B cell (primary cell): Measurements from ENCODE around the gene ZNF831. TPM values are rescaled to one million over a fixed set of nuclear protein-coding genes. Genes with fewer than 3 reads are reported as not detected.

Source experiments
- ATAC-seq: fragments of 200-7000 bp; cut with Tn5 transposase; one replicate; pipeline ENCODE4 v1.10.0; 2021; ENCODE audit warnings: low read depth, mild to moderate bottlenecking, moderate number of reproducible peaks, moderate library complexity
- CTCF ChIA-PET: fragments of 350-600 bp; sonication (Branson Sonifier 250); formaldehyde crosslinking; loops from one replicate; lab custom pipeline; 2021; ENCODE audit warnings: antibody characterized with exemption, inconsistent platforms; lab: Charles Lee
- POLR2A ChIA-PET: fragments of 350-600 bp; sonication (Branson Sonifier 250); formaldehyde crosslinking; loops from one replicate; lab custom pipeline; 2021; ENCODE audit warnings: antibody characterized with exemption; lab: Charles Lee
- DNase-seq: peaks from one replicate; pipeline ENCODE4 v3.0.0; 2013
- H2AFZ ChIP-seq: 2 replicates; pipeline ENCODE4 v1.6.1; 2012; ENCODE audit warnings: mild to moderate bottlenecking, low read depth, low read length; ENCODE audit not compliant: insufficient read depth, poor library complexity, severe bottlenecking
- H3K27ac ChIP-seq, 2 donors: 1 replicate in 1 of 2; 2 replicates in 1 of 2; pipeline ENCODE4 v1.5.1; 2012 to 2013; ENCODE audit warnings: low read length in 2 of 2, mild to moderate bottlenecking in 2 of 2, moderate library complexity in 1 of 2
- H3K27me3 ChIP-seq, 4 experiments: fragments of 200-600 bp in 1 of 4; sonication (generic) in 1 of 4; replicated peaks in 1 of 4; 1 replicate in 2 of 4; 2 replicates in 2 of 4; pipeline versions ENCODE4 v1.6.1 to v1.7.0; 2013 to 2016; ENCODE audit warnings: low read length in 3 of 4, mild to moderate bottlenecking in 2 of 4, mixed read lengths in 1 of 4, moderate library complexity in 1 of 4; ENCODE audit not compliant: insufficient read depth in 4 of 4, control insufficient read depth in 3 of 4; ENCODE audit errors: control extremely low read depth in 1 of 4
- H3K36me3 ChIP-seq, 2 experiments: replicated peaks in 1 of 2; 1 replicate in 1 of 2; 2 replicates in 1 of 2; pipeline versions ENCODE4 v1.6.1 to v1.7.1; 2013; ENCODE audit warnings: low read length in 1 of 2; ENCODE audit not compliant: insufficient read depth in 2 of 2, control insufficient read depth in 1 of 2; ENCODE audit errors: control extremely low read depth in 1 of 2, extremely low read depth in 1 of 2
- H3K4me1 ChIP-seq, 2 donors: fragments of 200-600 bp in 1 of 2; sonication (generic) in 1 of 2; 1 replicate in 1 of 2; 2 replicates in 1 of 2; pipeline versions ENCODE4 v1.5.1 to v1.6.1; 2013 to 2017; ENCODE audit warnings: low read length in 2 of 2; ENCODE audit not compliant: control insufficient read depth in 2 of 2, insufficient read depth in 2 of 2
- H3K4me2 ChIP-seq: replicated peaks from 2 replicates; pipeline ENCODE3; 2012; ENCODE audit warnings: mild to moderate bottlenecking, low read depth, low read length; ENCODE audit not compliant: poor library complexity, severe bottlenecking
- H3K4me3 ChIP-seq, 5 experiments: fragments of 200-600 bp in 1 of 5; sonication (generic) in 1 of 5; 1 replicate in 3 of 5; 2 replicates in 2 of 5; pipeline versions ENCODE4 v1.5.1 to v1.7.0; 2011 to 2016; ENCODE audit warnings: low read length in 4 of 5, mild to moderate bottlenecking in 4 of 5, low read depth in 2 of 5, control low read depth in 1 of 5, moderate library complexity in 1 of 5; ENCODE audit not compliant: insufficient read depth in 1 of 5; ENCODE audit errors: control extremely low read depth in 1 of 5, extremely low read depth in 1 of 5
- H3K79me2 ChIP-seq: fragments of 200-600 bp; sonication (generic); one replicate; pipeline ENCODE4 v1.6.0; 2016; ENCODE audit warnings: low read length; ENCODE audit not compliant: control insufficient read depth, insufficient read depth
- H3K9ac ChIP-seq: fragments of 200-600 bp; sonication (generic); 2 replicates; pipeline ENCODE4 v1.6.1; 2017; ENCODE audit warnings: mild to moderate bottlenecking, low read length, moderate library complexity
- H3K9me3 ChIP-seq, 3 donors: one replicate each; pipeline versions ENCODE4 v1.6.1 to v1.7.1; 2013; ENCODE audit warnings: low read length in 2 of 3; ENCODE audit not compliant: control insufficient read depth in 2 of 3, insufficient read depth in 1 of 3; ENCODE audit errors: control extremely low read depth in 1 of 3
- H4K20me1 ChIP-seq: 2 replicates; pipeline ENCODE4 v1.6.0; 2012; ENCODE audit warnings: mild to moderate bottlenecking, low read length; ENCODE audit not compliant: insufficient read depth, control insufficient read depth, poor library complexity, severe bottlenecking
- H3K27ac Mint-ChIP-seq: one replicate; pipeline ENCODE4 v1.8.0; 2021; ENCODE audit warnings: mixed read lengths
- H3K27me3 Mint-ChIP-seq: one replicate; pipeline ENCODE4 v1.8.0; 2021; ENCODE audit warnings: mixed read lengths
- H3K4me1 Mint-ChIP-seq: one replicate; pipeline ENCODE4 v1.8.0; 2021; ENCODE audit warnings: mixed read lengths
- H3K4me3 Mint-ChIP-seq: one replicate; pipeline ENCODE4 v1.8.0; 2021; ENCODE audit warnings: mixed read lengths
- H3K9me3 Mint-ChIP-seq: one replicate; pipeline ENCODE4 v1.8.0; 2022; ENCODE audit warnings: mixed read lengths; ENCODE audit not compliant: insufficient read depth
- CTCF ChIP-seq: fragments of 200-600 bp; IDR thresholded peaks from one replicate; pipeline ENCODE4 v1.8.0; 2022; ENCODE audit warnings: antibody characterized with exemption, mild to moderate bottlenecking
- EZH2 ChIP-seq: IDR thresholded peaks from 2 replicates; pipeline ENCODE4 v1.6.1; 2012; ENCODE audit warnings: borderline replicate concordance, low read depth, mild to moderate bottlenecking, moderate library complexity, low read length; ENCODE audit not compliant: insufficient read depth, poor library complexity, severe bottlenecking
- WGBS: methylation state at CpG from one replicate; pipeline ENCODE4 v1.1.5; 2013; ENCODE audit warnings: missing lambda C conversion rate; ENCODE audit not compliant: insufficient coverage; 5-methylcytosine and 5-hydroxymethylcytosine counted together
- intact Hi-C: fragments of 100-400 bp; cut with micrococcal nuclease; formaldehyde crosslinking; loops from one replicate; pipeline ENCODE4 v1.10.0; 2022
- polyA plus RNA-seq: library from polyadenylated mRNA; depleted of rRNA; stranded (reverse); fragments of >200 nt; gene quantifications from 2 replicates; pipeline ENCODE4 v1.2.3, GENCODE V29; 2012
- total RNA-seq, 2 donors: library from RNA; stranded (reverse); fragments of 120-200 nt in 1 of 2; gene quantifications; 1 replicate in 1 of 2; 2 replicates in 1 of 2; pipeline versions ENCODE4 v1.2.3 to v1.2.4, GENCODE V29; 2013 to 2022

ZNF831 gene
- total and polyA plus RNA-seq, 2 donors (not counting 1 experiment from before 2014, with no cell fraction given) = 1.7 to 14.1 TPM

GRCh38 chr20:59136027-59136426, 27.6 kb upstream of the ZNF831 start:
- Histone ChIP-seq H3K79me2 (peaks cover 63% of the 10 kb centered on the region), H3K4me1 (peaks cover 30 to 39% of the 10 kb centered on the region in 2 donors), H3K4me2 (no peak overlapping the region), H3K4me3 (no peak overlapping the region), H2AFZ (no peak overlapping the region), H3K9me3 (no peaks in the 10 kb centered on the region), H3K27ac (no peak overlapping the region), H3K36me3 (peaks cover 0 to 3% of the 10 kb centered on the region in 2 experiments), H4K20me1 (no peaks in the 10 kb centered on the region), H3K9ac (no peak overlapping the region), H3K27me3 (no peaks in the 10 kb centered on the region)
- Mint-ChIP-seq H3K27ac (no peak overlapping the region), H3K4me1 (peaks cover 63% of the 10 kb centered on the region), H3K4me3 (peak overlapping the region; percentile 1), H3K9me3 (no peaks in the 10 kb centered on the region), H3K27me3 (no peaks in the 10 kb centered on the region)
- 40% methylated on average over 2 of the region's 3 CpGs for WGBS
- DNase-seq = peak; percentile 29
- TF ChIP-seq CTCF (no peak), EZH2 (no peak)
- ChIA-PET POLR2A (no interaction called here), CTCF (interaction anchor here (0.9 to 1.9 kb wide), 2 partner anchors 13 to 48 kb away, joined by 3 to 6 read pairs; no protein-coding TSS in a partner anchor)
- intact Hi-C loops = no loop called here
- ATAC-seq = peak; percentile 24

GRCh38 chr20:59137532-59137931, 26.1 kb upstream of the ZNF831 start:
- H3K27ac Mint-ChIP-seq = no peak overlapping the region
- DNase-seq (no peak), ATAC-seq (no peak)
- no peak overlapping the region for H3K4me3 Mint-ChIP-seq
- H3K4me2 ChIP-seq = no peak overlapping the region
- H2AFZ ChIP-seq = no peak overlapping the region
- H3K9me3 ChIP-seq = no peaks in the 10 kb centered on the region
- H3K4me1 ChIP-seq = peaks cover 30 to 39% of the 10 kb centered on the region in 2 donors
- peaks cover 2% of the 10 kb centered on the region for H3K9me3 Mint-ChIP-seq
- peaks cover 52% of the 10 kb centered on the region for H3K79me2 ChIP-seq
- H3K27ac ChIP-seq = no peak overlapping the region
- no peaks in the 10 kb centered on the region for H3K27me3 Mint-ChIP-seq
- no peak overlapping the region for H3K9ac ChIP-seq
- H4K20me1 ChIP-seq = no peaks in the 10 kb centered on the region
- intact Hi-C loops = no loop called here
- ChIA-PET POLR2A (interaction anchor here (0.7 kb wide), 1 partner anchor 28 kb away, joined by 4 read pairs; no protein-coding TSS in a partner anchor), CTCF (no interaction called here)
- peaks cover 0 to 3% of the 10 kb centered on the region in 2 experiments for H3K36me3 ChIP-seq
- peaks cover 56% of the 10 kb centered on the region for H3K4me1 Mint-ChIP-seq
- 100% methylated on average over 1 of the region's 1 CpG for WGBS
- no peaks in the 10 kb centered on the region for H3K27me3 ChIP-seq
- no peak overlapping the region for H3K4me3 ChIP-seq
- no peak for TF ChIP-seq EZH2
- TF ChIP-seq CTCF = no peak
